Left cardiac atrium (tissue), 4 donors: ENCODE data around the gene SCRN3. TPM values are rescaled to one million over a fixed set of nuclear protein-coding genes. Genes with fewer than 3 reads are reported as not detected.

Experiments
- ATAC-seq, 2 donors: fragments of 200-7000 bp; cut with Tn5 transposase; one replicate each; pipeline ENCODE4 v1.9.1; 2020; ENCODE audit warnings: mild to moderate bottlenecking in 2 of 2, moderate library complexity in 2 of 2
- DNase-seq: peaks from one replicate; pipeline ENCODE4 v3.0.0-alpha.2; 2020
- intact Hi-C, 2 donors: fragments of 100-400 bp; cut with DNase I; formaldehyde crosslinking; loops; one replicate each; pipeline versions ENCODE4 v1.14.1 to v1.15.1; 2022 to 2023
- total RNA-seq, 2 donors: library from RNA; stranded (reverse); fragmentation: NEBNext Ultra II Directional; extraction: Animal tissue kit (Norgen Biotek cat#: 25700); gene quantifications; one replicate each; pipeline ENCODE4 v1.2.1, GENCODE V29; 2021
- donor health status: DM: no; HTN: yes; CAD: no.
- donor health status: DM: no; HTN: yes; CAD: no; lungs with severe emphysema.
- donor health status: DM: yes; HTN: yes; CAD: no.
- donor health status: Dilated cardiomyopathy.

Gene SCRN3
- total RNA-seq, 2 donors from 2014 or later, result 27.8 to 32.0 TPM

GRCh38 chr2:174454566-174454965 is 59.0 kb downstream of the SCRN3 start:
- no peak for ATAC-seq
- no peak for DNase-seq

GRCh38 chr2:174461221-174461620 is 65.7 kb downstream of the SCRN3 start:
- DNase-seq (no peak), ATAC-seq (no peak)
- intact Hi-C loops, result loop anchor here (5.0 to 10.0 kb wide), 5 partner anchors 61 to 226 kb away; no protein-coding TSS in a partner anchor

More at GRCh38 chr2:174454566-174454965, 59.0 kb downstream of the SCRN3 start:
- intact Hi-C loops, result no loop called here

GRCh38 chr2:174465327-174465726 is 69.8 kb downstream of the SCRN3 start:
- ATAC-seq (peak in 1 of 2 donors; percentile 53), DNase-seq (no peak)
- intact Hi-C loops, result loop anchor here (5.0 to 10.0 kb wide), 4 partner anchors 59 to 219 kb away; no protein-coding TSS in a partner anchor

- ATAC-seq, result no peak
- no peak for DNase-seq
- intact Hi-C loops, result no loop called here
Measured at GRCh38 chr2:174473796-174474195, 78.3 kb downstream of the SCRN3 start.

GRCh38 chr2:174477759-174478158 is 82.2 kb downstream of the SCRN3 start:
- intact Hi-C loops, result no loop called here
- no peak for DNase-seq
- no peak for ATAC-seq

Other genes with a start within 250 kb of the SCRN3 start
- gene OLA1, start 147.2 kb upstream of the SCRN3 start, total RNA-seq, result 10 to 100 TPM; 63.4 to 82.1 TPM
- gene SP9, start 60.8 kb upstream of the SCRN3 start, total RNA-seq, result not detected
- 10 to 100 TPM; 11.2 to 13.3 TPM for gene GPR155, start 91.3 kb downstream of the SCRN3 start, total RNA-seq
- 10 to 100 TPM; 25.1 to 29.9 TPM for gene WIPF1, start 202.1 kb downstream of the SCRN3 start, total RNA-seq